HuH-7.5 (cell line): Measurements from ENCODE around the gene KLHL15.
"Not testable (repeated sequence)": the region's sequence is repeated elsewhere in the genome, so short reads cannot be mapped to it uniquely, and the experiment has no call there.

Experiments
- DNase-seq: peaks from one replicate; pipeline ENCODE4 v3.0.0; 2011; ENCODE audit warnings: low spot score

KLHL15 gene

DNA sequence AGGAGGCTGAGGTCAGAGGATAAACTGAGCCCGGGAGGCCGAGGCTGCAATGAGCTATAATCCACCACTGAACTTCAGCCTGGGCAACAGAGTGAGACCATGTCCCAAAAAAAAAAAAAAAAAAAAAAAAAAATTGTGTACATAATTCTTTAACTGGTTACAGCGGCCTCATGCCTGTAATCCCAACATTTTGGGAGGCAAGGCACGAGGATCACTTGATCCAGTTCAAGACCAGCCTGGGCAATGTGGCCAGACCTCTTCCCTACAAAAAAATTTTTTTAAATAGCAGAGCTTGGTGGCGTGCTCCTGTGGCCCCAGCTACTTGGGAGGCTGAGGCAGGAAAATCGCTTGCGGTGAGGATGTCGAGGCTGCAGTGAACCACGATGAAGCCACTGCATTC is 9.3 kb downstream of the KLHL15 start:
- DNase-seq, result no peak

DNA sequence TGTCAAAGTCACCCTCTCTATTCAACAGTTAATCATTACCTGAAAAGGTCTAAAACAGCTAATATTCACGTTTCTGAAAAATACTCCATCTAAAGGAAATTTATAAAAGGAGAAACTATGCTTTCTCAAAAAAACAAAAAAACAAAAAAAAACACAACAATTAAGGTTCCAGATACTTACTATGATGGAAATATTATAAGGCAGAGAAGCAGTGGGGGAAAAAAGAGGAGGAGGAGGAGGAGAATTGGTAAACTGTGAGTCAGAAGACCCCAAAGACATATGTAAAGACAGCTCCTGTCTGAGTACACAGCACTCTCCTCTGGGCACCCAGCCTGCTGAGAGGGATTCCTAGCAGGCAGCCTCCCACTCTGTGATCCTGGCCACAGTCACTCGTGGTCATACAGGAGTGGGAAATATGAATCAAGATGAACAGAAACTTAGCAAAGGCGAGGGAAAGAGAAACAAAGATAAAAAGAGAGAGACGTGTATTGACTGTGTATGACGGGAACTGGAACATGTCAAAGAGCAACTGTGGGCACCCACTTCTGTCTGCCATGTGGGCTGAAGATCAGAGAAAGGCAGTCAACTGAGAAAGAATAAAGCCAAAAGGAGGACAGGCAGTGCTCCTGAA is 12.5 kb downstream of the KLHL15 start:
- DNase-seq, result no peak

DNA sequence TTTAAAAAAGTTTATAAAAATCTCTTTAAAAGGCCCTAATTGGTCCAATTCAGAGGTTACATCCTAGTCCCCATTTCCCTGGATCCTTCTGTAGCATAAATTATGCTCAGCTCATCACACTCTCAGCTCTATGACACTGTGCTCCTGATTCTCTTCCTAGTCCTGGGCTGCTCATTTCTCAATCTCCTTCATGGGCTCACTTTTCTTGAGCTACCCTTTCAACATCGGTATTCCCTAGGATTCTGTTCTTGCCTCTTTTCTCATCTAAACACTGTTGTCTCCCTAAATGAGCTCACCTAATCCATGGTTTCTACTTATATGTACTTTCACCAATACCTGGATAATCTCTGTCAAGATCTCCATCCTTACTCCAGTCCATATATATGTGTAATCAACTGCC is 14.7 kb downstream of the KLHL15 start:
- no peak for DNase-seq

DNA sequence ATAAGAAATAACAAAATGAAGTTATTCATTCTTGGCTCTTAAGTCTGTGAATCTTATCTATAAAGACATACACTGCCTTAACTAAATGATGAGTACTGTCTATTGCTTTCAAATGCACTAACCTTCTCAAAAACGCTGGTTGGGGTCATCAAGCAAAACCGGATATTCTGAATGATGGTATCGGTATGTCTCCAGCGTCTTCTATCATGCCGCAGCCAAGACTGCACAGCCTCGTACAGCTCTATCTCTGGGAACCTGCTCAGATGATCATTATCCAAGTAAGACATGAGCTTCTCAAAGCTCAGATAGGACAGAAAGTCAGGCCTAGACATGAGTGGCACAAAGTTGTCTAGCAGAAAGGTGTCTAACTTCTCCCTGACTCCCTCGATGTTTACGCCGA is 21.1 kb downstream of the KLHL15 start:
- DNase-seq, result no peak

DNA sequence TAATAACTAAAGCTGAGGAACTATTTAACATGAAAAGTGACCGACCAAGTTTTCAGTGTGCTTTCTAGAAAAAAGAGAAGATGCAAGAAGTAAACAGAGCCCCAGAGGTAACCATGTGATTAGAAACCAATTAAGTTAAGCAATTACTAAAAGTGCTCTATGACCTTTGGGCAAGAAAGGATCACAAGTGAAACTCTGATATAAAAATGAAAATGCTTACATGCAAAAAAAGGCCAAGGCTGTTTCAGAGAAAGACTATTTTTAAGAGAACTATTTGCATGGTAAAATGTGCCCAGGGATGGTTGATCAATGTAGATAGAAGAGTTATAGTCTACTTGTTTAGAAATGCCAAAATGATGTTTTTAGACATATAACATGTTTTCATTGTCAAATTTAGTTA is 22.0 kb downstream of the KLHL15 start:
- DNase-seq, result no peak

DNA sequence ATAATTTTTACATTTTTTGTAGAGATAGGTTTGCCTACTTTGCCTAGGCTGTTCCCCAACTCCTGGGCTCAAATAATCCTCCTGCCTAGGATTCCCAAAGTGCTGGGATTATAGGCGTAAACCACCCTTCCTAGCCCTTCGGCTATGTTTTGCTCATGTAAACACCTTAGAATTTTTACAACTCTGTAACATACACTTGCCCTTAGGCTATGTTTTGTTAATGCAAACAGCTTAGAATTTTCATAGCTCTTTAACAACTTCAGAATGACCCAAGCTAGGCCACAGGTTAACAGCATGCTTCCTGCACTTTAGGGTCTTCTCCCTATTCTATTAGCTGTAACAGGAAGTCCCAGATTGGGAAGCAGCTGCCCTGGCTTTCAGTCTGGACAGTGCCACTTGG is 24.2 kb downstream of the KLHL15 start:
- no peak for DNase-seq

DNA sequence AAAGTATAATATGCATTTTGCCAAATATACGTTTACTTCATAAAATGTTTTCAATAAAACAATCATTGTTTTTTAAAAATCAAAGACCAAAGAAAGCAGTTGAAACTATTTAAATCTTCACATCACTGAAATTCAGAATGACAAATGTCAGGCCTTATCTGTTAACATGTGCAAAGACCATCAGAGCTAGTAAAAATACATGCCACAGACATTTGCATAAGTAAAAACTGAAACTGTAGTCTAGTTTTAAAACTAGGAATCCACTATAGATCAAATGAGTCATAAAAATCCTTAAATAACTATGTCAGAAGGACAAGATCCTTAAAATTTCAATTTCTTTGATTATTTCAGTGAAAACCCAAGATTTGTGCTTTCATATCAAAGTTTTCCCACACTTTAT is 24.8 kb downstream of the KLHL15 start:
- no peak for DNase-seq

DNA sequence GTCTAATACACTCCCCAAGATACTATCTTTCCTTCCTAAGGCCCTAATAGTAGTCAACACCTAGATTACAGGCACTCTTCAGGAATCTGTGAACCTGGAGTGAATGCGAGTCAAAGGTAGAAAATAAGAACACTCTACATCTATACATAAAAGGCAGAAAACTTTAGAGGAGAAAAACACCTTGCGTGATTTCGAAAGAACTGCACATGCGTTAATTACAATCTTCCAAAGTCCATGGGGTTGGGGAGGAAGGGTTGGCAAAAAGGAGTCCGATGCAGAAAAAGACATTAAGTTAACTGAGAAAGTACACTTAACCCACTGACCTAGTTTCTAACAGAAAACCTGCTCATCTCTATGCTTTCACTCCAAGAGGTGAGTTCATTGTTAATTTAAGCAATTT is 27.3 kb downstream of the KLHL15 start:
- DNase-seq, result no peak

DNA sequence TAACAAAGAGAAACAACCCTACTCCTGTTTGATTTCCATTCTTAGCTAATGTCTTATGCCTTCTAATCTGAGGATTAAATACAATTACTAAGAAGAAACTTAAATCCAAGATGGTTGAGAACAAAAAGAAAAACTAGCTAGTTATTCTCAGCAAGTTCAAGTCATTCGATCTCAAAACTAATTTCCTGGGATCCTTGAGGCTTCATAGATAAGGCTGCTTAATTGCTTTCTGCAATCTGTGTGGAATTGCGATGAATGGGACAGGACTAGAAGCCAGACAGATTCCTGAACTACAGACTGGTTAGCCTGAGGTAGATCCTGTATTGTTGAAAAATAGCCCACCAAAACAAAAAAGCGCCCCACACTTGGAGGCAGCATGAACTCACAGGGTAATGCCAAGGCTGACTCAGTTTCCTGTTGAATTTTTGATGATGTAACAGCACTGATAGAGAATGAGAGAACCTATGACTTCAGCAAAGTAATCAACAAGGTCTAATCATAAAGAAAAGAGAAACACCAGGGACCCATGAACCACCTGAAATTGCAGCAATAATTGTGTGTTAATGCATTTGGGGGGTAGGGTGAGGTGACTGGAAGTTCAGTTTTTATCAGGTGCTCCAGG is 33.9 kb downstream of the KLHL15 start:
- no peak for DNase-seq

DNA sequence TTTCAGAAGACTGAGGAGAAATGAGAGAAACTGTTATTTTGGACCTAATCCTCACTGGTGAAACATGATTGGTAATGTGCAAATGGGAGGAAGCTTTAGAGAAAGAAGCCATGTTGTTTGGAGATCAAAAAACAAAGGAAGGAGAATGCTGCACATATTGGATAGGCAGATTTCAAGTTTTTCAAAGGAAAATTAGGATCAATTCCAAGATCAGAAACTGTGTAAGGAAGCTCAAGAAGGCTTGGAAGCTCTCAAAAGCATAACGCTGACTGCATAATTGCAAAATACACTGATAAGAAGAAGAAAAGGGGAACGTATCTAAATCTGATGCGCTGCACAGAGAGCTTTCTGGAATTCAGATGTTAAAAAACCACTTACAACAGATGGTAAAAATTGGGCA is 34.6 kb downstream of the KLHL15 start:
- no peak for DNase-seq

DNA sequence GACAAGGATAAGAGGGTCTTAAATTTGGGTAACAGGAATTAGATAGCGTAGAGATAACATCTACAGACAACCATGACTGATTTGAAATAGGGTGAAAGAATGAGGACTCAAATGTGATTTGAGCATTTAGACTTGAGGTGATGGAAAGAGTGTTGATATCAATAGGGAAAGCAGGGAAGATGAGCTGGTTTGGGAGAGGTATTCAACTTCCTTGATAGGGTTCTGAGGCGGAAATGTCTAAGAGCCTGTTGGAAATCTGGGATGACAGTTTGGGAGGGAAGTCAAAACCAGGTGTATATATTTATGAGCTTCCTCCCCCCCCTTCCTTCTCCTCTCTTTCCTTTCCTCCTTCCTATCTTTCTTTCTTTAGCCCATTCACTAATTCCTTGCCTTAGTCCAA is 36.5 kb downstream of the KLHL15 start:
- DNase-seq, result no peak

DNA sequence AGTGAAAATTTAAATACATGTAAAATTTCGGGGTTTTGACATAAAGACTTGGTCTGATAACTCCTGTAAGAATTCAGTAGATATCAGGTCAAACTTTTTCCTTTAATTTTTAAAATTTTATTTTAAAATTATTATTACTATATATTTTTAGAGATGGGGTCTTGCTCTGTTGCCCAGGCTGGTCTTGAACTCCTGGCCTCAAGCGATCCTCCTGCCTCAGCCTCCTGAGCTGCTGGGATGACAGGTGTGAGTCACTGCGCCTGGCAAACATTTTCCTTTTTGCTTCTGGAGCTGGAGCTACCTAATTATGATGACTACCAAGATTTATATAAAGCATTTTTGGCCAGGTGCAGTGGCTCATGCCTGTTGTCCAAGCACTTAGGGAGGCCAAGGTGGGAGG is 37.3 kb downstream of the KLHL15 start:
- no peak for DNase-seq

DNA sequence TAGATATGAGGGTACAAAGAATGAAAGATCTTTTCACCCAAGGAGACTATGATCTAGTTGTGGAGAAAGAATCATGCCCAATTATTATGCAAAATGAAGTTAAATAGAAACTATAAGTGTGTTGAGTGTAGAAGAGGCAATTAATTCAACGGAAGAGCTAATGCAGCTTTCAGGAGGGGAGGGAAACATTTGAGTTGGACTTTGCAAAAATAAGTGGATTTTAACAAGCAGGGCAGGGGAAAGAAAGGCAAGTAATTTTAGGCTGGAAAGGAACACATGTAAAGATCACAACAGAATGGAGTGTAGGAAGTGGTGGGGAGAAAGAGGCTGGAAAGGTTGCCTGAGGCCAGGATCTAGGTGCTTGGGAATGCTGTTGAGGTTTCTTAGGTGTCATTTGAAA is 44.1 kb downstream of the KLHL15 start:
- DNase-seq, result no peak

DNA sequence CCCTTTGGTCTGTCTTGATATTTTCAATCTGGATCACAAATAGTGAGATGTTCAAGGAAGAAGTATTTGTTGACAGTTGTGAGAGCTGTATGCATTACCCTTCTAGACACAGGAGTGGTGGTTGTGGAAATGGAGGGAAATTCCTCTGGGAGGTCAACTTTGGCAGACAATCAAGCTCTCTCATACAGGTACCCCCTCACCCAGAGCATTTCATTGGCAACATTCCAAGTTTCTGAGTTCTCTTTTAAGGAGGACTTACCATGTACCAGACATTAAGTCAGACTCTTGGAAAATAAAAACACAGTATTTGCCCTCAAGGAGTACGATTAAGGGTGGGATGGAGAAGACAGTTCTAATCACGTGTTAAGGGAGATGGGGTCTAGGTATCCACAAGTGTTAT is 45.3 kb downstream of the KLHL15 start:
- DNase-seq, result no peak

DNA sequence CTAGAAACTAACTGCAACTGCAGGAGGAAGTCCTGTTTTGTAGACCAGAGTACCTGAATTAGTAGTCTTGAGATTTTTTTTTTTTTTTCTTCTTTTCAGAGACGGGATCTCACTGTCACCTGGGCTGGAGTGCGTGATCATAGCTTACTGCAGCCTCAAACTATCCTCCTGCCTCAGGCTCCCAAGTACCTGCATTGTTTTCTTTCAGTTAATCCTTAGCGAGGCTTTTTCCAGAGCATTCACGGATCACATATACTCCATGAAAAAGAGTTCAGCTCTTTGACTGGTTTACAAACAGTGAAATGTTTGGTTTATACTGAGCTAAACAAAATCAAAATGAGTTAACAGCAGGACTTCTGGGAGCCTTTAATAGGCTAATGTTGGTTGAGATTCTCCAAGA is 45.8 kb downstream of the KLHL15 start:
- no peak for DNase-seq

DNA sequence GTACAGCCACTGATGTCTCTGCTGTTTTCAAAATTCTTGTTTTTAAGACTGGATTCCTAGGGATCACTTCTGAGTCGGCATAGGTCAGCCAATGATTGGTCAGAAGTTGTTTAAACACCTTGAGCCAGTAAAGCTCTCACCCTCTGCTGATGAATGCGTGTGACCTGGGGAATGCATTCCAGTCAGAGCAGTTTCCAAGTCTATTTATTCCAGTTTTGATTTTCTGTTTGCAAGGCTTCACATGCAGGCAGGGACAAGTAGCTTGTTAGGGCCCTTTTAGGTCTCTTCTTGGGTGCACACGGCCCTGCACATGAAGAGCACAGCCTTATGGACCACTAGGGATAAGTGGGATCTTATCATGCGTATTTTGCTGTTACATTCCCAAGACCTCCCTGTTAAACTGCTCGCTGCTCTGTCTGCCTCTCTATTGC is 47.0 kb downstream of the KLHL15 start:
- no peak for DNase-seq

DNA sequence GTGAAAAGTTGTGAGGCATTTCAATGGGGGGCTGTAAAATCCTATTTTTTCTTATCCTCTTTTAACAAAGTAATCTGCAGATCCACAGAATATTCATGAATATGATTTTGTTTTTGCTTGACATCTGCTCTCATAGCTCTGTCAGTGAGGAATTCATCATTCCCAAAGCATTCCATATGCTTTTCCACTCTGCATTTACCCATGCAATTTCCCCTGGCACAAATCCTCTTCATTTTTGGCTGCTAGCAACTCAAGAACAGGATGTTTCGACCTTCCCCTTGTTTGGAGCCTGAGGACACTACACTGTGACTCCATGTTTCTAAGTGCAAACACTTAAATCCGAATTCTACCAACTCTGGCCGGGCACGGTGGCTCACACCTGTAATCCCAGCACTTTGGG is 48.5 kb downstream of the KLHL15 start:
- DNase-seq, result no peak

DNA sequence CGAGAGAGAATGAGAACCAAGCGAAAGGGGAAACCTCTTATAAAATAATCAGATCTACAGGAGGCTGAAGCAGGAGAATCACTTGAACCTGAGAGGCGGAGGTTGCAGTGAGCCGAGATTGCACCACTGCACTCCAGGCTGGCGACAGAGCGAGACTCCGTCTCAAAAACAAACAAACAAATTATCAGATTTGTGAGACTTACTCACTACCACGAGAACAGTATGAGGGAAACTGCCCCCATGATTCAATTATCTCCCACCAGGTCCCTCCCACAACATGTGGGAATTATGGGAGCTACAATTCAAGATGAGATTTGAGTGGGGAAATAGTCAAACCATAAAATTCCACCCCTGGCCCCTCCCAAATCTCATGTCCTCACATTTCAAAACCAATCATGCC is 61.4 kb downstream of the KLHL15 start:
- not testable (repeated sequence) for DNase-seq

DNA sequence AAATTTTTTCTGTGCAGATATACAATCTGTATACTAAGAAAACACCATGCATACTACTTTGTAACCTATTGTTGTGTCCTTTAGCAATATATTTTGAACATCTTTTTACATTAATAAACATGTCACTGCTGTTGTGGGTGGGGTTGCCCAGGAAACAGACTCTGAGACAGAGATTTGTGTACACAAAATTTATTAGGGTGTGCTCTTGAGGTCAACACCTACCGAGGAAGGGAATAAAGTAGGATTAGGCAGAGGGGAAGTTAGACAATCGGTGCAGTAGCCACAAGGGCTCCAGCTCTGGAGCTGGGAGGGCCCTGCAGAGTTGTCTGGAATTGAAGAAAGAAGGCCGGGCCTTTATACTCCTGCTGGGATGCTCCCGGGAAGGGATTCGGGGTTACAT is 62.8 kb downstream of the KLHL15 start:
- no peak for DNase-seq

DNA sequence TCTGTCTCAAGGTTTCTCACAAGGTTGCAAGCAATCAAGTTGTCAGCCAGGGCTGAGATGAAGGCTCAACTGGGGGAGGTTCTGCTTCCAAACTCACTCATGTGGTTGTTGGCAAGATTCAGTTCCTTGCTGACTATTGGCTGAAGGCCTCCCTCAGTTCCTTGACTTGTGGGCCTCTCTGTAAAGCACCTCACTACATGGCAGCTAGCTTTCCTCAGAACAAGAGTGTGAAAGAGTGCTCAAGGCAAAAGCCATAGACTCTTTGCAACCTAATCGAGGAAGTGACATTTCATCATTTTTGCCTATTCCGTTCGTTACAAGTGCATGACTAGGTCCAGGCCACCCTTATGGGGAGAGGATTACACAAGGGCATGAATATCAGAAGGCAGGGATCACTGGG is 67.2 kb downstream of the KLHL15 start:
- DNase-seq, result no peak

DNA sequence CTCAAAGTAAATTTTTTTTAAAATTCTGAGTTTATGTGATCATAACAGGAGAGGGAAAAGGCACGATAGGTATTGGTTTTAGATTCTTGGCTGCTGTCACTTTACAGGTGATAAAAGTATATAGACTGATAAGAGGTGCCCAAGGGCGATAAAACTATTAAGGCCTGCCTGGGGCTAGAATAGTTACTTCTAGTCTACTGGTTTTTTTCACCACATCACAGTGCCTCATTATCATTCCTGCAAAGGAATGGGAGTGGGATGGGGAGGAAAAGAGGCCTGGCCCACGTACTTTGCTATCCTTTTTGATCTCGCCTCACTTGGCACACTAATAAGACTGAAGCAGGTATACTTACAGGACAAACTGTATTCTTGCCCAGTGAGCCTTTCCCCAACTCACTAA is 72.6 kb downstream of the KLHL15 start:
- DNase-seq, result no peak

DNA sequence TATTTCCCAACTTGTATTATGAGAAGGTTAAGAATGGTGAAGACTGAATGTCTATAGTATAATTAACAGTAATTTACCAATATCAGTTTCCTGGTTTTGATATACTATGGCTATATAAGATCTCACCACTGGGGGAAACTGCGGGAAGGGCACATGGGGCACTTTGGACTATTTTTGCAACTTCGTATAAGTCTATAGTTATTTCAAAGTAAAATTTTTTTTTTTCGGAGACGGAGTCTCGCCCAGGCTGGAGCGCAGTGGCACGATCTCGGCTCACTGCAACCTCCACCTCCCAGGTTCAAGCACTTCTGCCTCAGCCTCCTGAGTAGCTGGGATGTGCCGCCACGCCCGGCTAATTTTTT is 73.1 kb downstream of the KLHL15 start:
- DNase-seq, result no peak

DNA sequence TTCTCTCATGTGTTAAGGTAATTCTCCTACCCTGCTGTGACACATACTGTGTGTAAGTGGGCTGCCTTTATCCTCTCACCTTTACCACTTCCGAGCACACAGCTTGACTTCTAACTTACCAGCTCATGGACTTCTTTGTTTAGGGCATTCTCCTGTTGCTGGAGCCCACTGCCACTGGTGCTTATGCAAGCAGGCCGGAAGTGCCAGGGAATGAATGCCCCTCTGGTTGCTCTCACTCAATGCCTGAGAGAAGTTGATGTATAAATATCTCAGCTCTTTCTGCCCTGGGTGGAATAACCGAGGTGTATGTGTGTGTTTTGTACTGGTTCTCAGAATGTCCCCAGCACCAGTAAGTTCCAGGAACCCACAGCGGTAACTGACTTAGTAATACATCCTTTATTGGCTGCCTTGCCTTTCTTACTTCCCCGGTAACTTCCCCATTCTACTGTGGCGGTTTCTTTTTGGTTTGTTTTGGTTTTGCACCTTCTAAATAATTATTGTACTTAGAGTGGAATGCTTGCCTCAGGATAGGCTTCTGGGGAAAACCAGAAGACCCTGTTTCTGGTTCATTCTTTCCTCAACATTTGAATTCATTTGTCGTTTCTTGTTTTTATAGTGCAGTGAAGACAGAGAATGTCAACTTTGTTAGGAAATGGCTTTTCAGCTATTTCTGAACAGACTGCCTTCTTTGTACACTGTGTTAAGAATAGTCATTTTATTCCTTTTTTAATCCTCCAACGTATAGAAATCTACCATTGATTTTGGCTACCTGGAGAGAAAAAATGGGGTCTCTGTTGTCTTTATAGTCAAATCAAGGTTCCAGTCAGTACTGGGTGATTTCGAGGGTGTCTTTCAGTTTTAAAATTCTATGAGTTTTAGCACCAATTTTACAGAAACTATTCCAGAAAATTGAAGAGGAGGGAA is 73.7 kb downstream of the KLHL15 start:
- DNase-seq, result no peak
